Hematopoietic multipotent progenitor cell treated with erythropoietin and hydrocortisone succinate and interleukin-3 and kit ligand, for 15 days (in vitro differentiated cells): Measurements from ENCODE around the gene GALNT12.

Experiments used
- DNase-seq: peaks from one replicate; pipeline ENCODE4 v3.0.0-alpha.2; 2015; ENCODE audit warnings: low spot score

GALNT12 gene

GRCh38 chr9:98880311-98881015, 73.0 kb downstream of the GALNT12 start:
- DNase-seq = no peak

GRCh38 chr9:98881356-98881755, 73.9 kb downstream of the GALNT12 start:
- no peak for DNase-seq

GRCh38 chr9:98881836-98882568, 74.5 kb downstream of the GALNT12 start:
- DNase-seq = no peak

- no peak for DNase-seq
These were observed 75.1 kb downstream of the GALNT12 start for GRCh38 chr9:98882569-98882923.

- DNase-seq = no peak
These were observed 75.8 kb downstream of the GALNT12 start for GRCh38 chr9:98883276-98883675.

- no peak for DNase-seq
These were observed 77.4 kb downstream of the GALNT12 start for GRCh38 chr9:98884849-98885248.

- no peak for DNase-seq
These were observed 78.3 kb downstream of the GALNT12 start for GRCh38 chr9:98885575-98886295.

- no peak for DNase-seq
These were observed 79.3 kb downstream of the GALNT12 start for GRCh38 chr9:98886691-98887229.

GRCh38 chr9:98887918-98888510, 80.5 kb downstream of the GALNT12 start:
- no peak for DNase-seq

GRCh38 chr9:98888801-98889421, 81.4 kb downstream of the GALNT12 start:
- no peak for DNase-seq

GRCh38 chr9:98890256-98890655, 82.8 kb downstream of the GALNT12 start:
- no peak for DNase-seq

GRCh38 chr9:98892288-98892687, 84.8 kb downstream of the GALNT12 start:
- no peak for DNase-seq

- no peak for DNase-seq
These were observed 85.2 kb downstream of the GALNT12 start for GRCh38 chr9:98892690-98893089.

- DNase-seq = no peak
These were observed 86.7 kb downstream of the GALNT12 start for GRCh38 chr9:98894171-98894570.

GRCh38 chr9:98894761-98895160, 87.3 kb downstream of the GALNT12 start:
- DNase-seq = no peak

GRCh38 chr9:98896632-98897031, 89.2 kb downstream of the GALNT12 start:
- DNase-seq = no peak

- no peak for DNase-seq
These were observed 90.3 kb downstream of the GALNT12 start for GRCh38 chr9:98897745-98898144.

GRCh38 chr9:98899408-98900056, 92.1 kb downstream of the GALNT12 start:
- DNase-seq = no peak
